DND-41 (cell line): ENCODE data around the gene LRP8.

Experiments
- ATAC-seq: fragments of 200-7000 bp; cut with Tn5 transposase; 3 replicates; pipeline ENCODE4 v1.9.1; 2021; ENCODE audit warnings: low read depth; ENCODE audit not compliant: insufficient read depth
- DNase-seq: peaks from one replicate; pipeline ENCODE4 v3.0.0-alpha.2; 2020
- H2AFZ ChIP-seq: 2 replicates; pipeline ENCODE4 v1.6.0; 2012; ENCODE audit warnings: low read depth, low read length
- H3K27ac ChIP-seq: 2 replicates; pipeline ENCODE4 v1.5.1; 2012; ENCODE audit warnings: low read length, inconsistent platforms
- H3K27me3 ChIP-seq: fragments of 200-600 bp; sonication (generic); 2 replicates; pipeline ENCODE4 v1.6.0; 2012; ENCODE audit warnings: low read length, mild to moderate bottlenecking, inconsistent platforms; ENCODE audit not compliant: insufficient read depth, poor library complexity
- H3K36me3 ChIP-seq: 2 replicates; pipeline ENCODE4 v1.5.1; 2012; ENCODE audit warnings: low read length, inconsistent platforms; ENCODE audit not compliant: insufficient read depth
- H3K4me1 ChIP-seq: 2 replicates; pipeline ENCODE4 v1.5.1; 2012; ENCODE audit warnings: mild to moderate bottlenecking, low read length; ENCODE audit not compliant: insufficient read depth
- H3K4me2 ChIP-seq: 2 replicates; pipeline ENCODE4 v1.6.0; 2012; ENCODE audit warnings: mild to moderate bottlenecking, moderate library complexity, low read length, inconsistent platforms; ENCODE audit not compliant: insufficient read depth
- H3K4me3 ChIP-seq, 2 experiments: fragments of 200-600 bp in 1 of 2; shearing (Covaris generic) in 1 of 2; 2 replicates each; pipeline ENCODE4 v1.5.1; 2012 to 2016; ENCODE audit warnings: inconsistent platforms in 2 of 2, low read length in 2 of 2, mild to moderate bottlenecking in 2 of 2, low read depth in 1 of 2, moderate library complexity in 1 of 2
- H3K79me2 ChIP-seq: 2 replicates; pipeline ENCODE4 v1.6.0; 2012; ENCODE audit warnings: low read length, inconsistent platforms; ENCODE audit not compliant: insufficient read depth
- H3K9ac ChIP-seq: 2 replicates; pipeline ENCODE4 v1.6.0; 2012; ENCODE audit warnings: low read depth, mild to moderate bottlenecking, inconsistent platforms, low read length, moderate library complexity
- H3K9me3 ChIP-seq: 2 replicates; pipeline ENCODE4 v1.5.1; 2012; ENCODE audit warnings: low read length, moderate library complexity, mild to moderate bottlenecking, inconsistent platforms; ENCODE audit not compliant: insufficient read depth, severe bottlenecking
- H4K20me1 ChIP-seq: 2 replicates; pipeline ENCODE4 v1.6.0; 2012; ENCODE audit warnings: low read length; ENCODE audit not compliant: insufficient read depth
- EZH2 ChIP-seq: IDR thresholded peaks from 3 replicates; pipeline ENCODE4 v1.6.1; 2012; ENCODE audit warnings: borderline replicate concordance, low read depth, mild to moderate bottlenecking, moderate library complexity, low read length, inconsistent platforms; ENCODE audit not compliant: severe bottlenecking
- TF ChIP-seq, protein P1 (sequence below): IDR thresholded peaks from 2 replicates; pipeline ENCODE4 v1.5.1; 2012; ENCODE audit warnings: borderline replicate concordance, low read length, moderate library complexity, mild to moderate bottlenecking; ENCODE audit not compliant: poor library complexity, severe bottlenecking; ENCODE audit errors: extremely low read depth

Gene LRP8

DNA sequence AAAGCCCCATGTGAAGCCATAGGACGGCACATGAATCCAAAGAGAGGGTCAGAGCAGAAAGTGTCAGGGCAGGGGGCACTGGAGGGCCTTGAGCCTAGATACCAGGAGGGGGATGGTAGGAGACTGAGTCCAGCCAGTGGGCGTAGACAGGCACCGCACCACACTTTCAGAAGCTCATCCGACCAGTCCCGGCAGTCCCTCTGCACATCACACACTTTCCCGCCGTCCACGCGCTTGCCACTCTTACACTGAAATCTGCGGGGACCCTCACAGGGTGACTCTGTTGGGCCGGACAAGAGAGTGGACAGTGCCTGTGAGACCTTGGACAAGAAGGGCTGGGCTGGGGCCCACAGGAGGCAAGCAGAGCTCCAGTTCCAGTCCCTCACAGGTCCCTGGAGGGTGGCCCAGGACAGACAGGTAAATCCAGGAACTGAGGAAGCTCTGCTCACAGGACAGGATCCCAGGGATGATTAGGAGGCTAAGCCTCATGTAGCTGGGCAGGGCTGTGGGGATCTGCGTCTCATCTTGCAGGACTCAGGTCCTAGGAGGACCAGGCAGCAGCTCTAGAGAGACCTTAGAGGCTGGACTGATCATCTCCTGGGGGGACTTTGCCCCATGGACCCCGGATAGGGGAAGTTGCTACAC lies 53.2 kb downstream of the LRP8 start:
- H3K36me3 ChIP-seq: peaks cover 94% of the 10 kb centered on the region
- DNase-seq (no peak), ATAC-seq (no peak)
- no peaks in the 10 kb centered on the region for H3K9me3 ChIP-seq
- no peaks in the 10 kb centered on the region for H3K79me2 ChIP-seq
- no peak overlapping the region for H3K4me2 ChIP-seq
- H3K27me3 ChIP-seq: no peaks in the 10 kb centered on the region
- H3K27ac ChIP-seq: no peak overlapping the region
- H3K9ac ChIP-seq: no peak overlapping the region
- no peak for TF ChIP-seq EZH2
- TF ChIP-seq, protein P1, sequence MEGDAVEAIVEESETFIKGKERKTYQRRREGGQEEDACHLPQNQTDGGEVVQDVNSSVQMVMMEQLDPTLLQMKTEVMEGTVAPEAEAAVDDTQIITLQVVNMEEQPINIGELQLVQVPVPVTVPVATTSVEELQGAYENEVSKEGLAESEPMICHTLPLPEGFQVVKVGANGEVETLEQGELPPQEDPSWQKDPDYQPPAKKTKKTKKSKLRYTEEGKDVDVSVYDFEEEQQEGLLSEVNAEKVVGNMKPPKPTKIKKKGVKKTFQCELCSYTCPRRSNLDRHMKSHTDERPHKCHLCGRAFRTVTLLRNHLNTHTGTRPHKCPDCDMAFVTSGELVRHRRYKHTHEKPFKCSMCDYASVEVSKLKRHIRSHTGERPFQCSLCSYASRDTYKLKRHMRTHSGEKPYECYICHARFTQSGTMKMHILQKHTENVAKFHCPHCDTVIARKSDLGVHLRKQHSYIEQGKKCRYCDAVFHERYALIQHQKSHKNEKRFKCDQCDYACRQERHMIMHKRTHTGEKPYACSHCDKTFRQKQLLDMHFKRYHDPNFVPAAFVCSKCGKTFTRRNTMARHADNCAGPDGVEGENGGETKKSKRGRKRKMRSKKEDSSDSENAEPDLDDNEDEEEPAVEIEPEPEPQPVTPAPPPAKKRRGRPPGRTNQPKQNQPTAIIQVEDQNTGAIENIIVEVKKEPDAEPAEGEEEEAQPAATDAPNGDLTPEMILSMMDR: no peak
- H2AFZ ChIP-seq: no peak overlapping the region
- peaks cover 45% of the 10 kb centered on the region for H4K20me1 ChIP-seq
- H3K4me1 ChIP-seq: no peaks in the 10 kb centered on the region
- H3K4me3 ChIP-seq: no peak overlapping the region

DNA sequence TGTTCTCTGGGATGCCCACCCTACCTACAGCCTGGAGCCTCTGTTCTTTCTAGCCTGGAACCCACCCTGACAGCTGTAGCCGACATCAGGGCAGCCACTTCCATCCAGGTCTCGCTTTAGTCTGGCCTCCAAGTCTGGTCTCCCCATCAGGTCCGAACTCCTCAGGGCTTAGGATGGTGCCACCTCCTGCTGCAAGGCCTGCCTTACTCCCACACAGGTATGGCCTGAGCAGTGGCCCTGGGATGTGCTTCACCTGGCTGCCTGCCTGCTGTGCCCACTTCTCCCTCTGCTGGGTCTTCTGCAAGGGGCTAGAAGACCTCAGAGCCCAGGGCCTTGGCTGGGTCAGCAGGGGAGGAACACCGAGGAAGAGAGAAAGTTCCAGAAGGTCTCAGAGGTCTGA lies 53.8 kb downstream of the LRP8 start:
- H3K4me3 ChIP-seq: no peak overlapping the region
- no peak overlapping the region for H3K9ac ChIP-seq
- H4K20me1 ChIP-seq: peaks cover 43% of the 10 kb centered on the region
- H2AFZ ChIP-seq: no peak overlapping the region
- H3K9me3 ChIP-seq: no peaks in the 10 kb centered on the region
- no peaks in the 10 kb centered on the region for H3K27me3 ChIP-seq
- no peak overlapping the region for H3K4me2 ChIP-seq
- H3K36me3 ChIP-seq: peaks cover 92% of the 10 kb centered on the region
- no peak overlapping the region for H3K27ac ChIP-seq
- ATAC-seq: no peak
- no peaks in the 10 kb centered on the region for H3K79me2 ChIP-seq
- DNase-seq: no peak
- H3K4me1 ChIP-seq: no peaks in the 10 kb centered on the region
- TF ChIP-seq, protein P1: no peak
- TF ChIP-seq EZH2: no peak

DNA sequence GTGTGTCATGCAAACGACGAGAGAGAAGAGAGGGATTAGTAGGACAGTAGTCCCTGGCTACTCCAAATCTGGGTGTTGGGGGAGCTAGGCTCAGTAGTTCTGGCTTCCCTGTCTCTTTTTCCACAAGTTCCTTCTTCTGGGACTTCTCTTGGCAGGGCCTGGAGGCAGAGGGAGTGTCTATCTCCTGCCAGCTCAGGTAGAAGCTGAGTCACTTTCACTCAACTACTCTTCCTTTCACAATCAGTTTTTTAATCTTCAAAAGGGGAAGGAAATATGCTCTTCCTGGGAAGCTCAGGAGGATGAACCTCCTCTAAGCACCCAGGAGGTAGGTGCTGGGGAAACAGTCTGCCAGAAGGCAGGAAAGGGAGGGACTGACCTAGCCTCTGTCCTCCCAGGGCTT lies 54.3 kb downstream of the LRP8 start:
- H3K36me3 ChIP-seq: peaks cover 95% of the 10 kb centered on the region

More for the DNA sequence above, 54.3 kb downstream of the LRP8 start:
- no peaks in the 10 kb centered on the region for H3K27me3 ChIP-seq
- no peak overlapping the region for H3K4me3 ChIP-seq
- TF ChIP-seq, protein P1: no peak
- no peak for TF ChIP-seq EZH2
- no peaks in the 10 kb centered on the region for H3K4me1 ChIP-seq
- no peak overlapping the region for H3K9ac ChIP-seq
- no peaks in the 10 kb centered on the region for H3K9me3 ChIP-seq
- ATAC-seq (no peak), DNase-seq (no peak)
- no peak overlapping the region for H3K4me2 ChIP-seq
- H2AFZ ChIP-seq: no peak overlapping the region
- no peak overlapping the region for H3K27ac ChIP-seq
- H3K79me2 ChIP-seq: no peaks in the 10 kb centered on the region
- peaks cover 42% of the 10 kb centered on the region for H4K20me1 ChIP-seq
